RWPE2 (cell line): Measurements from ENCODE around the gene RNF212.

Experiments used
- ATAC-seq: fragments of 200-7000 bp; cut with Tn5 transposase; 3 replicates; pipeline ENCODE4 v1.9.1; 2021; ENCODE audit warnings: low read depth
- DNase-seq: peaks from one replicate; pipeline ENCODE4 v3.0.0-alpha.2; 2020; ENCODE audit warnings: low spot score
- H3K27ac ChIP-seq: fragments of 450-650 bp; 2 replicates; pipeline ENCODE4 v1.5.1; 2017; ENCODE audit warnings: mild to moderate bottlenecking; ENCODE audit not compliant: poor library complexity, severe bottlenecking
- H3K27me3 ChIP-seq: fragments of 250-450 bp; sonication (Bioruptor Pico); 2 replicates; pipeline ENCODE4 v1.5.1; 2021; ENCODE audit warnings: mild to moderate bottlenecking, moderate library complexity; ENCODE audit not compliant: insufficient read depth, poor library complexity, severe bottlenecking
- H3K36me3 ChIP-seq: fragments of 250-450 bp; sonication (Bioruptor Pico); 2 replicates; pipeline ENCODE4 v1.5.1; 2020; ENCODE audit warnings: low read depth, mild to moderate bottlenecking, moderate library complexity
- H3K4me1 ChIP-seq: fragments of 250-450 bp; sonication (Bioruptor Pico); 2 replicates; pipeline ENCODE4 v1.5.1; 2021; ENCODE audit warnings: mild to moderate bottlenecking, moderate library complexity; ENCODE audit not compliant: insufficient read depth, poor library complexity, severe bottlenecking
- H3K4me3 ChIP-seq: fragments of 250-450 bp; sonication (Bioruptor Pico); 2 replicates; pipeline ENCODE4 v1.5.1; 2021; ENCODE audit warnings: mild to moderate bottlenecking, moderate library complexity; ENCODE audit not compliant: severe bottlenecking
- H3K9me3 ChIP-seq: fragments of 250-450 bp; sonication (Bioruptor Pico); 2 replicates; pipeline ENCODE4 v1.5.1; 2021; ENCODE audit warnings: mild to moderate bottlenecking, moderate library complexity; ENCODE audit not compliant: severe bottlenecking
- CTCF ChIP-seq: fragments of 450-650 bp; IDR thresholded peaks from one replicate; pipeline ENCODE4 v1.5.1; 2017; ENCODE audit warnings: mild to moderate bottlenecking, moderate library complexity; ENCODE audit not compliant: poor library complexity, severe bottlenecking

RNF212 gene

GRCh38 chr4:1104647-1105046 lies 8.7 kb downstream of the RNF212 start:
- no peak overlapping the region for H3K27ac ChIP-seq
- H3K36me3 ChIP-seq, result no peaks in the 10 kb centered on the region
- TF ChIP-seq CTCF, result no peak
- H3K4me3 ChIP-seq, result no peak overlapping the region
- no peaks in the 10 kb centered on the region for H3K9me3 ChIP-seq
- H3K27me3 ChIP-seq, result no peaks in the 10 kb centered on the region
- H3K4me1 ChIP-seq, result no peaks in the 10 kb centered on the region
- DNase-seq (no peak), ATAC-seq (no peak)

- TF ChIP-seq CTCF, result no peak
Measured at GRCh38 chr4:1099684-1100335, 13.6 kb downstream of the RNF212 start.

GRCh38 chr4:1099270-1099669 lies 14.1 kb downstream of the RNF212 start:
- H3K27me3 ChIP-seq, result no peaks in the 10 kb centered on the region
- no peaks in the 10 kb centered on the region for H3K36me3 ChIP-seq
- H3K9me3 ChIP-seq, result no peaks in the 10 kb centered on the region
- DNase-seq (no peak), ATAC-seq (no peak)
- no peak for TF ChIP-seq CTCF
- no peak overlapping the region for H3K27ac ChIP-seq
- H3K4me3 ChIP-seq, result no peak overlapping the region
- H3K4me1 ChIP-seq, result no peaks in the 10 kb centered on the region

More at GRCh38 chr4:1099684-1100335, 13.6 kb downstream of the RNF212 start:
- Histone ChIP-seq H3K4me1 (no peaks in the 10 kb centered on the region), H3K27ac (no peak overlapping the region), H3K36me3 (no peaks in the 10 kb centered on the region), H3K9me3 (no peaks in the 10 kb centered on the region), H3K4me3 (no peak overlapping the region), H3K27me3 (no peaks in the 10 kb centered on the region)
- ATAC-seq (no peak), DNase-seq (no peak)

GRCh38 chr4:1098311-1098925 lies 14.9 kb downstream of the RNF212 start:
- ATAC-seq (no peak), DNase-seq (no peak)
- no peak overlapping the region for H3K4me3 ChIP-seq
- no peaks in the 10 kb centered on the region for H3K27me3 ChIP-seq
- H3K9me3 ChIP-seq, result no peaks in the 10 kb centered on the region
- no peaks in the 10 kb centered on the region for H3K4me1 ChIP-seq
- H3K27ac ChIP-seq, result no peak overlapping the region
- TF ChIP-seq CTCF, result no peak
- no peaks in the 10 kb centered on the region for H3K36me3 ChIP-seq

GRCh38 chr4:1097553-1097952 lies 15.8 kb downstream of the RNF212 start:
- H3K27ac ChIP-seq, result no peak overlapping the region
- no peaks in the 10 kb centered on the region for H3K36me3 ChIP-seq
- H3K27me3 ChIP-seq, result no peaks in the 10 kb centered on the region
- no peak overlapping the region for H3K4me3 ChIP-seq
- no peaks in the 10 kb centered on the region for H3K4me1 ChIP-seq
- ATAC-seq (no peak), DNase-seq (no peak)
- H3K9me3 ChIP-seq, result no peaks in the 10 kb centered on the region
- no peak for TF ChIP-seq CTCF
